ENCODE data around the gene ZFAND6.

The ZFAND6 gene

DNA sequence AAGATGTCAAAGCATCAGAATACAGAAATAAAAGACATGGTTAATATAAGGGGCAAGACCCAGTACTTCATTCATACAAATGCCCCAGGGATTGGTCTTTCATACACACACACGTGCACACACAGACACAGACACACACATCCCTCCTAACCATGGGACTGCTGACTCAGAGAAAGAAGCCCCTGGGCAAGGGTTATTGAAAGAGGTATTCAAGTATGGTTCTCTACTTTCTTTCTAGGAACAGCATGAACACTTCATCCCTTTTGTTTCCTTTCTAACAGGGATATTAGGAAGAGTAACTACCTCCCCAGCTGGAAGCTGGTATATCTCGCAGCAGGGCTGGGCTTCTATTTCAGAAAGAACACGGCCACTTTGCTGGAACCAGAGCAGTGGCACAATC lies 33.2 kb upstream of the ZFAND6 start:
- H2AFZ ChIP-seq (ENCODE audit: low read length): peak overlapping the region; percentile 59; the same call in 1 of the 2 replicates
- no peak overlapping the region for H3K9ac ChIP-seq (ENCODE audit: low read depth, low read length, poor library complexity, severe bottlenecking)
- H3F3A ChIP-seq (ENCODE audit: low read depth): no peaks in the 10 kb centered on the region
- no peaks in the 10 kb centered on the region for H3K79me2 ChIP-seq (ENCODE audit: insufficient read depth, low read length)
- no peaks in the 10 kb centered on the region for H3K36me3 ChIP-seq (ENCODE audit: insufficient read depth, low read length)
- H3K4me2 ChIP-seq (ENCODE audit: low read depth, low read length, poor library complexity, severe bottlenecking): no peak overlapping the region
- no peaks in the 10 kb centered on the region for H3K9me2 ChIP-seq (replicated peaks; ENCODE audit: low read depth, low read length)
- no peak overlapping the region for H3K4me3 ChIP-seq (ENCODE audit: low read length, poor library complexity, severe bottlenecking)
- H4K20me1 ChIP-seq (ENCODE audit: insufficient read depth, low read length, poor library complexity, severe bottlenecking): no peaks in the 10 kb centered on the region
- no peaks in the 10 kb centered on the region for H3K27me3 ChIP-seq (ENCODE audit: insufficient read depth, low read length, poor library complexity, severe bottlenecking)
- H3K9me3 ChIP-seq (ENCODE audit: insufficient read depth, low read depth, low read length): no peaks in the 10 kb centered on the region
- TF ChIP-seq CTCF (conservative IDR thresholded peaks at IDR 0.05; ENCODE audit: low read length) (no peak), EZH2phosphoT487 (IDR thresholded peaks at IDR 0.05; ENCODE audit: borderline replicate concordance) (no peak)
- no peaks in the 10 kb centered on the region for H3K4me1 ChIP-seq (ENCODE audit: insufficient read depth, low read length, poor library complexity, severe bottlenecking)

GRCh38 chr15:80026754-80027153 lies 32.7 kb upstream of the ZFAND6 start:
- Histone ChIP-seq H2AFZ (ENCODE audit: low read length) (peak overlapping the region; percentile 59; the same call in 1 of the 2 replicates), H3F3A (ENCODE audit: low read depth) (no peaks in the 10 kb centered on the region), H3K36me3 (ENCODE audit: insufficient read depth, low read length) (no peaks in the 10 kb centered on the region), H3K9me2 (replicated peaks; ENCODE audit: low read depth, low read length) (no peaks in the 10 kb centered on the region), H4K20me1 (ENCODE audit: insufficient read depth, low read length, poor library complexity, severe bottlenecking) (no peaks in the 10 kb centered on the region), H3K4me2 (ENCODE audit: low read depth, low read length, poor library complexity, severe bottlenecking) (no peak overlapping the region), H3K9me3 (ENCODE audit: insufficient read depth, low read depth, low read length) (no peaks in the 10 kb centered on the region), H3K79me2 (ENCODE audit: insufficient read depth, low read length) (no peaks in the 10 kb centered on the region), H3K9ac (ENCODE audit: low read depth, low read length, poor library complexity, severe bottlenecking) (no peak overlapping the region), H3K27me3 (ENCODE audit: insufficient read depth, low read length, poor library complexity, severe bottlenecking) (no peaks in the 10 kb centered on the region), H3K4me1 (ENCODE audit: insufficient read depth, low read length, poor library complexity, severe bottlenecking) (no peaks in the 10 kb centered on the region), H3K4me3 (ENCODE audit: low read length, poor library complexity, severe bottlenecking) (no peak overlapping the region)
- TF ChIP-seq CTCF (conservative IDR thresholded peaks at IDR 0.05; ENCODE audit: low read length): no peak
- TF ChIP-seq EZH2phosphoT487 (IDR thresholded peaks at IDR 0.05; ENCODE audit: borderline replicate concordance): no peak

- no peak overlapping the region for H2AFZ ChIP-seq (ENCODE audit: low read length)
- H3K4me3 ChIP-seq (ENCODE audit: low read length, poor library complexity, severe bottlenecking): no peak overlapping the region
- H4K20me1 ChIP-seq (ENCODE audit: insufficient read depth, low read length, poor library complexity, severe bottlenecking): no peaks in the 10 kb centered on the region
- no peaks in the 10 kb centered on the region for H3K79me2 ChIP-seq (ENCODE audit: insufficient read depth, low read length)
- peaks cover 12% of the 10 kb centered on the region for H3K4me1 ChIP-seq (ENCODE audit: insufficient read depth, low read length, poor library complexity, severe bottlenecking)
- no peaks in the 10 kb centered on the region for H3K9me2 ChIP-seq (replicated peaks; ENCODE audit: low read depth, low read length)
- H3K9me3 ChIP-seq (ENCODE audit: insufficient read depth, low read depth, low read length): no peaks in the 10 kb centered on the region
- no peaks in the 10 kb centered on the region for H3K36me3 ChIP-seq (ENCODE audit: insufficient read depth, low read length)
- no peak overlapping the region for H3K4me2 ChIP-seq (ENCODE audit: low read depth, low read length, poor library complexity, severe bottlenecking)
- no peaks in the 10 kb centered on the region for H3K27me3 ChIP-seq (ENCODE audit: insufficient read depth, low read length, poor library complexity, severe bottlenecking)
- no peak for TF ChIP-seq CTCF (conservative IDR thresholded peaks at IDR 0.05; ENCODE audit: low read length)
- no peak for TF ChIP-seq EZH2phosphoT487 (IDR thresholded peaks at IDR 0.05; ENCODE audit: borderline replicate concordance)
- no peak overlapping the region for H3K9ac ChIP-seq (ENCODE audit: low read depth, low read length, poor library complexity, severe bottlenecking)
- H3F3A ChIP-seq (ENCODE audit: low read depth): no peaks in the 10 kb centered on the region
These were observed 30.5 kb upstream of the ZFAND6 start for GRCh38 chr15:80028937-80029336.
